Karpas-422 (cell line): Measurements from ENCODE around the gene EFCAB7. TPM values are rescaled to one million over a fixed set of nuclear protein-coding genes. Genes with fewer than 3 reads are reported as not detected.

ENCODE experiments used
- DNase-seq: peaks from one replicate; pipeline ENCODE4 v3.0.0-alpha.2; 2015
- H2AFZ ChIP-seq: fragments of 200-600 bp; sonication (generic); 2 replicates; pipeline ENCODE4 v1.6.1; 2014; ENCODE audit warnings: antibody characterized with exemption, low read length, mixed read lengths
- H3K27ac ChIP-seq: fragments of 200-600 bp; sonication (generic); 2 replicates; pipeline ENCODE4 v1.5.1; 2014; ENCODE audit warnings: mild to moderate bottlenecking, low read length, moderate library complexity
- H3K27me3 ChIP-seq: fragments of 200-600 bp; sonication (generic); 2 replicates; pipeline ENCODE4 v1.6.1; 2014; ENCODE audit warnings: low read length, mixed read lengths
- H3K36me3 ChIP-seq: fragments of 200-600 bp; sonication (generic); 2 replicates; pipeline ENCODE4 v1.6.1; 2014; ENCODE audit warnings: low read length, mixed read lengths; ENCODE audit not compliant: insufficient read depth
- H3K4me1 ChIP-seq: fragments of 200-600 bp; sonication (generic); 2 replicates; pipeline ENCODE4 v1.6.1; 2014; ENCODE audit warnings: mild to moderate bottlenecking, low read length, mixed read lengths
- H3K4me2 ChIP-seq: fragments of 200-600 bp; sonication (generic); 2 replicates; pipeline ENCODE4 v1.6.1; 2014; ENCODE audit warnings: low read length, low read depth, mild to moderate bottlenecking; ENCODE audit not compliant: poor library complexity, severe bottlenecking
- H3K4me3 ChIP-seq: fragments of 200-600 bp; sonication (generic); 2 replicates; pipeline ENCODE4 v1.5.1; 2014; ENCODE audit warnings: mild to moderate bottlenecking, antibody characterized with exemption, low read length, mixed read lengths
- H3K79me2 ChIP-seq: fragments of 200-600 bp; sonication (generic); 2 replicates; pipeline ENCODE4 v1.6.1; 2014; ENCODE audit warnings: mild to moderate bottlenecking, low read length, mixed read lengths
- H3K9ac ChIP-seq: fragments of 200-600 bp; sonication (generic); 2 replicates; pipeline ENCODE4 v1.6.0; 2014; ENCODE audit warnings: low read length
- H3K9me2 ChIP-seq: fragments of 200-600 bp; sonication (generic), shearing (Covaris generic); replicated peaks from 2 replicates; pipeline ENCODE4 v1.6.0; 2014; ENCODE audit warnings: mild to moderate bottlenecking, low read length, moderate library complexity; ENCODE audit not compliant: insufficient read depth
- H3K9me3 ChIP-seq: fragments of 300-700, 200-600 bp; sonication (generic); 2 replicates; pipeline ENCODE4 v1.6.1; 2014; ENCODE audit warnings: low read length, mixed read lengths
- H4K20me1 ChIP-seq: fragments of 200-600 bp; sonication (generic); 2 replicates; pipeline ENCODE4 v1.6.1; 2014; ENCODE audit warnings: mild to moderate bottlenecking, antibody characterized with exemption, low read length, low read depth; ENCODE audit not compliant: insufficient read depth
- total RNA-seq: library from RNA; depleted of rRNA; stranded (reverse); fragments of >200 nt; shearing (Covaris generic); gene quantifications from 2 replicates; pipeline ENCODE4 v1.2.3, GENCODE V29; 2014; ENCODE audit warnings: low replicate concordance; rRNA removed

The EFCAB7 gene
- 10.9 and 20.0 TPM in 2 replicates for total RNA-seq

GRCh38 chr1:63522891-63523728 lies at the start of gene EFCAB7, which contains the start of gene ITGB3BP:
TSS of gene EFCAB7 (plus strand) at chr1:63523525. CDS start at chr1:63525573, 2,048 bp downstream.
TSS of gene ITGB3BP (minus strand) at chr1:63523225. CDS start at chr1:63523133, 92 bp downstream.
- peak within 1 kb of the TSS; percentile 92 for H3K4me3 ChIP-seq
- peaks cover 76% of the 10 kb centered on the region for H3K79me2 ChIP-seq

DNA sequence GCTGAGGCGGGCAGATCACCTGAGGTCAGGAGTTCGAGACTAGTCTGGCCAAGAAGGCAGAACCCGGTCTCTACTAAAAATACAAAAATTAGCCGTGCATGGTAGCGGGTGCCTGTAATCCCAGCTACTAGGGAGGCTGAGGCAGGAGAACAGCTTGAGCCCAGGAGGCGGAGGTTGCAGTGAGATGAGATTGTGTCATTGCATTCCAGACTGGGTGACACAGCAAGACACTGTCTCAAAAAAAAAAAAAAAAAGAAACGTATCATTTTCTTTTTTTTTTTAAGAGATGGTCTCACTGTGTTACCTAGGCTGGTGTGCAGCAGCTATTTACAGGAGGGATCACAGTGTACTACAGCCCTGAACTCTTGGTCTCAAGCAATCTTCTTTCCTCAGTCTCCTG lies 47.6 kb upstream of the EFCAB7 start:
- no peak overlapping the region for H3K4me3 ChIP-seq
- H3K4me2 ChIP-seq = no peak overlapping the region
- H3K9ac ChIP-seq = no peak overlapping the region
- no peak overlapping the region for H2AFZ ChIP-seq
- peaks cover 20% of the 10 kb centered on the region for H3K79me2 ChIP-seq
- H3K4me1 ChIP-seq = no peaks in the 10 kb centered on the region
- H3K27ac ChIP-seq = no peak overlapping the region
- peaks cover 35% of the 10 kb centered on the region for H3K36me3 ChIP-seq
- no peaks in the 10 kb centered on the region for H3K9me3 ChIP-seq
- no peak for DNase-seq
- no peaks in the 10 kb centered on the region for H4K20me1 ChIP-seq
- no peaks in the 10 kb centered on the region for H3K27me3 ChIP-seq
- no peaks in the 10 kb centered on the region; the same call in 1 of the 2 replicates for H3K9me2 ChIP-seq

More at GRCh38 chr1:63522891-63523728, at the start of gene EFCAB7, which contains the start of gene ITGB3BP:
- peak; percentile 98 for DNase-seq
- Histone ChIP-seq H3K9me3 (no peaks in the 10 kb centered on the region), H3K4me1 (peaks cover 35% of the 10 kb centered on the region), H3K9ac (peak within 1 kb of the TSS; percentile 79), H3K4me2 (peak within 1 kb of the TSS; percentile 94), H3K9me2 (no peaks in the 10 kb centered on the region), H3K27me3 (no peaks in the 10 kb centered on the region), H4K20me1 (no peaks in the 10 kb centered on the region), H3K36me3 (peaks cover 7% of the 10 kb centered on the region), H2AFZ (peak within 1 kb of the TSS; percentile 64), H3K27ac (peak within 1 kb of the TSS; percentile 88)

- no peak overlapping the region for H3K4me3 ChIP-seq
- H3K4me1 ChIP-seq = no peaks in the 10 kb centered on the region
- no peaks in the 10 kb centered on the region for H3K27me3 ChIP-seq
- no peak overlapping the region for H3K9ac ChIP-seq
- DNase-seq = no peak
- H3K9me3 ChIP-seq = no peaks in the 10 kb centered on the region
- H4K20me1 ChIP-seq = no peaks in the 10 kb centered on the region
- H3K36me3 ChIP-seq = peaks cover 36% of the 10 kb centered on the region
- H2AFZ ChIP-seq = no peak overlapping the region
- no peaks in the 10 kb centered on the region; the same call in 1 of the 2 replicates for H3K9me2 ChIP-seq
- peaks cover 43% of the 10 kb centered on the region for H3K79me2 ChIP-seq
- H3K4me2 ChIP-seq = no peak overlapping the region
- H3K27ac ChIP-seq = no peak overlapping the region
These were observed 43.3 kb upstream of the EFCAB7 start for GRCh38 chr1:63480057-63480456.

GRCh38 chr1:63486629-63487028 lies 36.7 kb upstream of the EFCAB7 start:
- no peak overlapping the region for H3K27ac ChIP-seq
- no peak overlapping the region for H3K9ac ChIP-seq
- no peak overlapping the region for H2AFZ ChIP-seq
- H3K4me3 ChIP-seq = no peak overlapping the region
- H3K4me1 ChIP-seq = no peaks in the 10 kb centered on the region; the same call in 1 of the 2 replicates
- no peaks in the 10 kb centered on the region for H3K9me3 ChIP-seq
- H3K4me2 ChIP-seq = no peak overlapping the region
- H3K36me3 ChIP-seq = peaks cover 8% of the 10 kb centered on the region; the same call in 1 of the 2 replicates
- peaks cover 72% of the 10 kb centered on the region for H3K79me2 ChIP-seq
- H4K20me1 ChIP-seq = no peaks in the 10 kb centered on the region
- DNase-seq = no peak
- no peaks in the 10 kb centered on the region for H3K9me2 ChIP-seq
- no peaks in the 10 kb centered on the region for H3K27me3 ChIP-seq

DNA sequence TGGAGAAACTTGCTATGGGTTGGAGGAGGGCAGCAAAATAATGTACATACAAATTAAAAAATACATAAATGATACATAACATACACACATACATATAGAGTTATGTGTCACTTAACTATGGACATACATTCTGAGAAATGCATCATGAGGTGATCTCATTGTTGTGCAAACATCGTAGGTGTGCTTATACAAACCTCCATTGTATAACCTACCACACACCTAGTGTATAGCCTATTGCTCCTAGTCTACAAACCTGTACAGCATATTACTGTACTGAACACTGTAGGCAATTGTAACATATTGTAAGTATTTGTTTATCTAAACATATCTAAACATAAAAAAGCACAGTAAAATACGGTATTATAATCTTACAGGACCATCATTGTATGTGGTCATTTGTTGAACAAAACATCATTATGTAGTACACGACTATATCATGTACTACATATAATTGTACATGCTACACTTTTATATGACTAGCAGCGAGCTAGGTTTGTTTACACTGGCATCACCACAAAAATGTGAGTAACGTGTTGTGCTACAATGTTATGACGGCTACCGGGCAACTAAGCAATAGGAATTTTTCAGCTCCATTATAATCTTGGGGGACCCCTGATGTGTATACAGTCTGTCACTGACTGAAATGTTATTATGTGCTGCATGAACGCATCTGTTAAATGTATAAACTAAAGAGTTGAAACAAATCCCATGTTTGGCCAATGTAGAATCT lies 35.8 kb upstream of the EFCAB7 start:
- Histone ChIP-seq H3K27me3 (no peaks in the 10 kb centered on the region), H3K9me3 (no peaks in the 10 kb centered on the region), H2AFZ (no peak overlapping the region), H3K4me2 (no peak overlapping the region), H4K20me1 (no peaks in the 10 kb centered on the region), H3K9me2 (no peaks in the 10 kb centered on the region), H3K36me3 (peaks cover 8% of the 10 kb centered on the region; the same call in 1 of the 2 replicates), H3K27ac (no peak overlapping the region), H3K9ac (no peak overlapping the region), H3K4me1 (no peaks in the 10 kb centered on the region; the same call in 1 of the 2 replicates), H3K79me2 (peaks cover 79% of the 10 kb centered on the region), H3K4me3 (no peak overlapping the region)
- DNase-seq = no peak

DNA sequence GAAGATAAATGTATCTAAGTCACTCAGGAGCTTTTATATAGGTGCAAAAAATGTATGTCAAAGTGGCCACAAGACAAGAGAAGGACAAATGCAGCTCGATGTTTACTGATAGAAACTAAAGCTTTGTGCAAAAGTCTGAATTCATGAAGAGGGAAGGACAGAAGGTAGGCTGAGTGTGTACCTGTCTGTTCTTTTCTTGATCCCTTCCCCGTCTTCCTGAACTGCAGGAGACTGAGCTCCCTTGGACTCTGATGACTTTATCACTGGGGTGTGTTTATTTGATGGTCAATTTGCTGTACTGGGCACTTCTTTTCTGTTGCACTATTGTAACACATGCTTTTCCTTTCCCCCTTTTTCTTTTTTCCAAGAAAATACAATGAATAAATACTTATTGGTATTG lies 25.7 kb upstream of the EFCAB7 start:
- Histone ChIP-seq H3K27me3 (no peaks in the 10 kb centered on the region), H3K4me2 (no peak overlapping the region), H2AFZ (no peak overlapping the region), H3K9me2 (no peaks in the 10 kb centered on the region), H4K20me1 (no peaks in the 10 kb centered on the region), H3K4me1 (no peaks in the 10 kb centered on the region), H3K79me2 (peaks cover 92% of the 10 kb centered on the region), H3K9ac (no peak overlapping the region), H3K36me3 (peaks cover 28% of the 10 kb centered on the region), H3K4me3 (no peak overlapping the region), H3K9me3 (no peaks in the 10 kb centered on the region), H3K27ac (no peak overlapping the region)
- DNase-seq = no peak

- no peak for DNase-seq
- Histone ChIP-seq H3K9me2 (no peaks in the 10 kb centered on the region), H3K36me3 (peaks cover 28% of the 10 kb centered on the region), H2AFZ (no peak overlapping the region), H4K20me1 (no peaks in the 10 kb centered on the region), H3K27me3 (no peaks in the 10 kb centered on the region), H3K79me2 (peaks cover 86% of the 10 kb centered on the region), H3K9me3 (no peaks in the 10 kb centered on the region), H3K27ac (no peak overlapping the region), H3K9ac (no peak overlapping the region), H3K4me1 (no peaks in the 10 kb centered on the region), H3K4me3 (no peak overlapping the region), H3K4me2 (no peak overlapping the region)
These were observed 25.2 kb upstream of the EFCAB7 start for GRCh38 chr1:63498106-63498505.

DNA sequence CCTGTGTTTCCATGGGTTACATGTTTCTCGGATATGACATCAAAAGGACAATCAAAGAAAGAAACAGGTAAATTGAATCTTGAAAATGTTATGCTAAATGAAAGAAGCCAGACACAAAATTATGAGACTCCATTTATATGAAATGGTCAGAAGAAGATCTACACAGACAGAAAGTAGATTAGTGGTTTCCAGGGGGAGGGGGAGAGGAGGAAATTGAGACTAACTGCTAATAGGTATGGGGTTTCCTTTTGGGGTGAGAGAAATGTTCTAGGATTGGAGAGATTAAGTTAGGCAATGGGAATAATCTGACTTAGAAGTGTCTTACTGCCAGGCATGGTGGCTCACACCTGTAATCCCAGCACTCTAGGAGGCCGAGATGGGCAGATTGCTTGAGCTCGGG lies 22.1 kb upstream of the EFCAB7 start:
- no peak for DNase-seq
- Histone ChIP-seq H3K9me2 (no peaks in the 10 kb centered on the region), H3K9me3 (no peaks in the 10 kb centered on the region), H3K27me3 (no peaks in the 10 kb centered on the region), H3K27ac (no peak overlapping the region), H4K20me1 (no peaks in the 10 kb centered on the region), H3K4me1 (no peaks in the 10 kb centered on the region), H3K36me3 (peaks cover 29% of the 10 kb centered on the region), H3K9ac (no peak overlapping the region), H3K4me3 (no peak overlapping the region), H3K79me2 (peaks cover 56% of the 10 kb centered on the region), H3K4me2 (no peak overlapping the region), H2AFZ (no peak overlapping the region)
